HepG2 (cell line): Measurements from ENCODE around the gene RGS19. TPM values are rescaled to one million over a fixed set of nuclear protein-coding genes. Genes with fewer than 3 reads are reported as not detected.

Experiments
- ARHGAP35 ChIP-seq: sonication (generic); formaldehyde crosslinking; IDR thresholded peaks from 2 replicates; pipeline ENCODE4 v1.9.0; 2022; ENCODE audit warnings: mild to moderate bottlenecking, inconsistent platforms, moderate library complexity, missing genetic modification reagents, borderline replicate concordance
- CHD2 ChIP-seq: IDR thresholded peaks from 2 replicates; pipeline ENCODE4 v1.6.1; 2011; ENCODE audit warnings: low read depth, low read length, improper control_type of control experiment
- CSRNP2 ChIP-seq: sonication (generic); formaldehyde crosslinking; conservative IDR thresholded peaks from 2 replicates; pipeline ENCODE4 v1.8.0; 2022; ENCODE audit warnings: low read depth, missing genetic modification reagents
- DMAP1 ChIP-seq: IDR thresholded peaks from 2 replicates; pipeline ENCODE4 v1.6.1; 2016
- EHMT2 ChIP-seq: fragments of 200-600 bp; sonication (generic); IDR thresholded peaks from 2 replicates; pipeline ENCODE4 v1.7.0; 2017; ENCODE audit warnings: antibody characterized with exemption, low read depth, low read length, borderline replicate concordance
- ELF4 ChIP-seq: sonication (generic); formaldehyde crosslinking; IDR thresholded peaks from 2 replicates; pipeline ENCODE4 v1.5.0; 2020; ENCODE audit warnings: missing genetic modification reagents, mild to moderate bottlenecking, moderate library complexity, borderline replicate concordance
- KDM5B ChIP-seq: sonication (generic); formaldehyde crosslinking; IDR thresholded peaks from 2 replicates; pipeline ENCODE4 v1.4.0; 2020; ENCODE audit warnings: missing genetic modification reagents, mild to moderate bottlenecking, borderline replicate concordance
- MTF2 ChIP-seq: sonication (generic); formaldehyde crosslinking; IDR thresholded peaks from 2 replicates; pipeline ENCODE4 v1.5.0; 2020; ENCODE audit warnings: missing genetic modification reagents, borderline replicate concordance
- PREB ChIP-seq: sonication (generic); formaldehyde crosslinking; IDR thresholded peaks from 2 replicates; pipeline ENCODE4 v1.4.0; 2020; ENCODE audit warnings: missing genetic modification reagents
- RARA ChIP-seq: IDR thresholded peaks from 2 replicates; pipeline ENCODE4 v1.6.1; 2016; ENCODE audit warnings: missing genetic modification reagents, missing compliant biosample characterization
- REPIN1 ChIP-seq: sonication (generic); formaldehyde crosslinking; IDR thresholded peaks from 2 replicates; pipeline ENCODE4 v1.8.0; 2022; ENCODE audit warnings: missing genetic modification reagents, low read depth, mild to moderate bottlenecking, borderline replicate concordance
- TEF ChIP-seq: sonication (generic); formaldehyde crosslinking; IDR thresholded peaks from 2 replicates; pipeline ENCODE4 v1.5.0; 2020; ENCODE audit warnings: missing genetic modification reagents
- TIGD3 ChIP-seq: sonication (generic); formaldehyde crosslinking; IDR thresholded peaks from 2 replicates; pipeline ENCODE4 v1.5.1; 2020; ENCODE audit warnings: mild to moderate bottlenecking, missing genetic modification reagents, borderline replicate concordance
- ZBTB3 ChIP-seq: sonication (generic); formaldehyde crosslinking; IDR thresholded peaks from 2 replicates; pipeline ENCODE4 v1.4.0; 2020; ENCODE audit warnings: low read depth, mild to moderate bottlenecking, moderate library complexity, missing genetic modification reagents, borderline replicate concordance
- ZBTB8A ChIP-seq: sonication (generic); formaldehyde crosslinking; IDR thresholded peaks from 2 replicates; pipeline ENCODE4 v1.4.0; 2020; ENCODE audit warnings: mild to moderate bottlenecking, low read depth, missing genetic modification reagents, borderline replicate concordance
- ZNF281 ChIP-seq: sonication (generic); formaldehyde crosslinking; IDR thresholded peaks from 2 replicates; pipeline ENCODE4 v1.4.0; 2020; ENCODE audit warnings: missing genetic modification reagents, borderline replicate concordance
- ZNF430 ChIP-seq: sonication (generic); formaldehyde crosslinking; IDR thresholded peaks from 2 replicates; pipeline ENCODE4 v1.9.0; 2021; ENCODE audit warnings: mild to moderate bottlenecking, missing genetic modification reagents
- ZNF451 ChIP-seq: sonication (generic); formaldehyde crosslinking; IDR thresholded peaks from 2 replicates; pipeline ENCODE4 v1.5.0; 2020; ENCODE audit warnings: mild to moderate bottlenecking, missing genetic modification reagents
- ZNF598 ChIP-seq: sonication (generic); formaldehyde crosslinking; IDR thresholded peaks from 2 replicates; pipeline ENCODE4 v1.5.1; 2020; ENCODE audit warnings: mild to moderate bottlenecking, missing genetic modification reagents, borderline replicate concordance
- ZNF607 ChIP-seq: sonication (generic); formaldehyde crosslinking; IDR thresholded peaks from 2 replicates; pipeline ENCODE4 v1.5.1; 2020; ENCODE audit warnings: missing genetic modification reagents, mild to moderate bottlenecking, borderline replicate concordance
- ZNF841 ChIP-seq: sonication (generic); formaldehyde crosslinking; IDR thresholded peaks from 2 replicates; pipeline ENCODE4 v1.8.1; 2023; ENCODE audit warnings: missing genetic modification reagents, borderline replicate concordance
- polyA plus RNA-seq, 8 experiments: library from polyadenylated mRNA; depleted of rRNA in 3 of 8; stranded (reverse) in 7 of 8; unstranded in 1 of 8; fragments of >200 nt; fragmentation: Illumina TruSeq in 4 of 8; extraction: Trizol in 4 of 8; gene quantifications; 2 replicates each; pipeline versions ENCODE4 v1.2.1 to v1.2.3, GENCODE V29; 2011 to 2016; ENCODE audit warnings: low read depth in 4 of 8, missing spikeins in 1 of 8, mixed read lengths in 1 of 8; ENCODE audit not compliant: insufficient read depth in 1 of 8
- total RNA-seq, 5 experiments: library from RNA; depleted of rRNA; stranded (reverse); fragments of >200 nt; fragmentation: Illumina TruSeq; extraction: Trizol; gene quantifications; 2 replicates each; pipeline ENCODE4 v1.2.3, GENCODE V29; 2016; ENCODE audit warnings: low read depth in 1 of 5

RGS19 gene
- total and polyA plus RNA-seq, 2 of the 13 experiments (the other 11 are each of a cell fraction or from before 2014, with no cell fraction given), result 10.7 to 11.9 TPM

GRCh38 chr20:64051561-64052325, 27.6 kb downstream of the RGS19 start (continued):
- TF ChIP-seq CSRNP2 (no peak), EHMT2 (no peak), TEF (CRISPR knock-in tag) (no peak), ARHGAP35 (CRISPR knock-in tag) (no peak), ZBTB8A (CRISPR knock-in tag) (no peak), ZNF841 (CRISPR knock-in tag) (no peak), PREB (CRISPR knock-in tag) (0 out of 2 replicates have a peak, but pooled peaks have one; percentile 7), ZNF607 (CRISPR knock-in tag) (no peak), CHD2 (no peak), ZBTB3 (CRISPR knock-in tag) (no peak), ZNF281 (no peak), MTF2 (CRISPR knock-in tag) (no peak), DMAP1 (no peak), REPIN1 (CRISPR knock-in tag) (no peak), TIGD3 (CRISPR knock-in tag) (no peak), ZNF451 (CRISPR knock-in tag) (no peak), RARA (CRISPR knock-in tag) (no peak), ZNF430 (CRISPR knock-in tag) (no peak), ELF4 (no peak), KDM5B (CRISPR knock-in tag) (peak; percentile 45; the same call in 1 of the 2 replicates), ZNF598 (CRISPR knock-in tag) (no peak)
